Stimulated activated CD4-positive, alpha-beta T cell treated with anti-CD3 and anti-CD28 coated beads, TNF-alpha, amount 100 ng/mL, for 1 hour (primary cell): ENCODE results near the gene PSMD1.

Experiments
- DNase-seq, 3 donors: peaks; one replicate each; pipeline ENCODE4 v3.0.0-alpha.2; 2020; ENCODE audit warnings: low read depth in 3 of 3, low spot score in 1 of 3

Gene PSMD1

GRCh38 chr2:231110551-231110950 lies 53.9 kb downstream of the PSMD1 start:
- DNase-seq: no peak

- DNase-seq: no peak
These were observed 55.3 kb downstream of the PSMD1 start for GRCh38 chr2:231111987-231112386.

- DNase-seq: no peak
These were observed 56.8 kb downstream of the PSMD1 start for GRCh38 chr2:231113489-231113888.

GRCh38 chr2:231115651-231116050 lies 59.0 kb downstream of the PSMD1 start:
- no peak for DNase-seq

- DNase-seq: no peak
These were observed 60.5 kb downstream of the PSMD1 start for GRCh38 chr2:231117148-231117547.

DNA sequence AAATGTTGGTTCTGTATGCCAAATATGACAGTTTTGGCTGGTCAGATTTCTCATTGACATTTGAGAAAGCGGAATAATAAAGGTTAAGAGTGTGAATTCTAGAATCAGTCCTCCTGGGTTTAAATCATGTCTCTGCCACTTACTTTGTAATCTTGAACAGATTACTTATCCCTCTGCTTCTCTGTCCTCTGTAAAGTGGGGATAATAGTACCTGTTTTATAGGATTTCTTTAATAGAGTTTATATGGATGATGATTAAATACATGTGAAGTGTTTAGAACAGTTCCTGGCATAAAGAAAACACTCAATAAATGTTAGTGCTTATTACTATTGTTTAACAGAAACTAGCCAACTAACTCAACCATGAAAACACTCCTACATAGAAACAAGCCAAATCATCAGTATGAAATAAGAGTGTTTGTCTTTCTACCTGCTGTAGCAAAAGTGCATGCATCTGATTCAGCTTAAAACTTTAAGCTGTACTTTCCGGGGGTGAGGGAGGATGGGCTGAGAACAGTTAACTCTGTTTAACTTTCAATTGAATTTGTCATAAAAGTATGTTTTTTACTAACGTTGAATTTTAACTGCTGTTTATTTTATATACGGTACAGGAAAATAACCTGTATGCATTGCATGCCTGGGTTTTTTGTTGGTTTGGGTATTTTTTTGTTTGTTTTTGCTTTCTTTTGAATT lies 61.4 kb downstream of the PSMD1 start:
- DNase-seq: no peak

- DNase-seq: no peak
These were observed 61.9 kb downstream of the PSMD1 start for GRCh38 chr2:231118614-231118942.

GRCh38 chr2:231123362-231123898 lies 66.8 kb downstream of the PSMD1 start:
- no peak for DNase-seq

DNA sequence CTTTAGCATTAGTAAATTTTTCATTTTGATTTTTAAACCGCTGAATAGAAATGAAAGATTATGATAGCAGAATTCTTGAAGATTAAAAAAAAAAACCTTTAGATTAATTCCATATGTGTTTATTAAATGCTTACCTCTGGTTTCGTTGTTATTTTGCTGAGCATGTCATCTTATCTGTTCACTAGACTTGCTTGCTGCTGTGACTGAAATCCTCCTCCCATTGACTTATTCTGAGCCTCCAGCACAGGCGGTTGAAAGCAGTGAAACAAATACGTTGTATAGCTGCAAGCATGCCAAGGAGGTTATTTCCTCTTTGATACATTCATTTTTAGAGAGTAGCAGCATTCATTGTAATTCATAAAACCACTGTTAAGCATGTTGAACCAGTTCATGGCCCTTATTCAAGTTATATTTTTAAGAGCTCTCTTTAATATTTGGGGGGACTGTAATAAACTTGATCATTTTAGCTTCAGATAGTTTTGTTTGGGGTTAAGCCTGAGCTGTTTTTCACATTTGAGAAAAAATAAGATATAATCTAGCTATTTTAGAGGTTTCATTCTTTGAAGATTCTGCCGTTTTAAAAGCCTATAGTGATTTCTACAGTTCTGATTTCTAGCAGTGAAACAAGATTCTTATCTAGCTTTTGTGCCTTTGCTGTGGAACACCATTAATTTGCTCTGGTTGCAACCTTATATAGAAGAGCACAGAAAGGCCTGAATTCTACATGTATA lies 68.3 kb downstream of the PSMD1 start, which contains the start of gene HTR2B:
Gene HTR2B (minus strand): TSS at position 205 of the 731 bp plus-strand sequence. CDS start 1,278 bp downstream, outside the sequence.
- no peak for DNase-seq

- no peak for DNase-seq
These were observed 69.5 kb downstream of the PSMD1 start for GRCh38 chr2:231126123-231126522.

DNA sequence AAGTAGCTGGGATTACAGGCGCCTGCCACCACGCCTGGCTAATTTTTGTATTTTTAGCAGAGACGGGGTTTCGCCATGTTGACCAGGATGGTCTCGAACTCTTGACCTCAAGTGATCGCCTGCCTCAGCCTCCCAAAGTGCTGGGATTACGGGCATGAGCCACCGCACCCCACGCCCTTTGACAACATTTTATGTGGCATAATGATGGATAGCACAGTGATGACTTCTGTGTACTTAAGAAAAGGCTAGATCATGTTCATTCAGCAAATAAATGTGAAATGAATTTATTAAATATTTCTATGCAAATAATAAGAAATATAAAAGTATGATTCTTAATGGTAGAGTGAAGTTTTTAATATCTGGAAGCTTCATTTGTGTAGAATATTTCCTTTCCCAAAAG lies 70.8 kb downstream of the PSMD1 start:
- no peak for DNase-seq

- DNase-seq: no peak
These were observed 71.3 kb downstream of the PSMD1 start for GRCh38 chr2:231127936-231128335.

DNA sequence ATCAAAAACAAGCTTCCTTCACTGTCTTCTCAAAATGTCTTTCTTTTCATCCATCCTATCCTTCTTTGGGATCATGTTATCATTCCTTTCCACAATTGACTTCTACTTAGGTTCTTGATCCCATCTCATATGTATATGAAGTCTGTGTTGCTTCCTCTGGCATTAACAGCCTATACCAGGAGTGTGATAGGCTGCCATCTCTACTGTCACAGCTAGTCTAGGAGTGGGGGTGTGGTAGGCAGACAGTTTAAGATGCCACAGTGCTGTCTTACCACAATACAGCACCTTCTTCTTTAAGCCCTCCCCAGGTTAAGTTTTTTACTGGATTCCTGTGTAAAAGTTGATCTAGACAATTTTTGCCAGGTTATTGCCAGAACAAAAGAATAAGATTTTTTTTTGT lies 71.9 kb downstream of the PSMD1 start:
- DNase-seq: no peak

GRCh38 chr2:231129216-231129615 lies 72.5 kb downstream of the PSMD1 start:
- no peak for DNase-seq

DNA sequence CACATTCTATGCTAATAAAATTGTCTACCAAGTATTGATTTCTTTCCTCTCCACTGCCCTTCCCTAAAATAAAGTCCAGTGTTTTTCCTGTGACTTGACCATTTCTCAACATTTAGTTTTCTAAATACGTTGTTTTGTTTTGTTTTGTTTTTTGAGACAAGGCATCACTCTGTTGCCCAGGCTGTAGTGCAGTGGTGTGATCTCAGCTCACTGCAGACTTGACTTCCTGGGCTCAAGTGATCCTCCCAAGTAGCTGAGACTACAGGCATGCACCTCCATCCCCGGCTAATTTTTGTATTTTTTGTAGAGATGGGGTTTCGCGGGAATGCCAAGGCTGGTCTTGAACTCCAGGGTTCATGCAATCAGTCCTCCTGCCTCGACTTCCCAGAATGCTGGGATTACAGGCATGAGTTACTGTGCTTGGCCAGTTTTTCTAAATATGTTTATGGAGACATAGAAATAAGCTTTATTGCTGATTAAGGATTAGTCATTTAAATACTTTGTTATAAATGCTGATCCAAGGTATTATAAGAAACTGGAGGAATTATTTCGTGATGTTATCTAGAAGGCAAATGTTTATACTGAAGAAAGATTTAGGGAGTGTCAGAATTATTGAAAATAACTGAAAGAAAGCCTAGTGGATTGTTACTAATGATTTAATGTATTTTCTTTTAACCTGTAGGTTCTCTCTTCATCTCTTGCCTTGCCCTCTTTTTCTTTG lies 73.8 kb downstream of the PSMD1 start:
- DNase-seq: no peak

DNA sequence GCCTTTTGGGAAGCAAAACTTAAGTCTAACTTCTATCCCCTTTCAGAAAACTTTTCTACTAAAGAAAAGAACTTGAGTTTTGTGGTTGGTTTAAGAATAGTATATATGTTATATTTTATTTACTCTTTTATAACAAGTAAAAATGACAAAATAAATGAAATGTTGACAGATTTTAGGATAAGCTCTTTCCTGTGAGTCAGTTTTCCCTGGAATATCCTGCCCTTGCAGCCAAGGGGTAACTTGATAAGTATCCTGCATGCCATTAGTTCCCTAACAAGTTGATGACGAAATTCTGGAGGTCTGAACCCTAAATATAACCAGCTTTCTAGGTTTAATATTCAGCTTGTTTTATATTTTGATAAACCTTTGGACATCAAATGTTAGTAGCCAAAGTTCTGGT lies 75.5 kb downstream of the PSMD1 start:
- DNase-seq: no peak

- no peak for DNase-seq
These were observed 76.9 kb downstream of the PSMD1 start for GRCh38 chr2:231133365-231134099.

DNA sequence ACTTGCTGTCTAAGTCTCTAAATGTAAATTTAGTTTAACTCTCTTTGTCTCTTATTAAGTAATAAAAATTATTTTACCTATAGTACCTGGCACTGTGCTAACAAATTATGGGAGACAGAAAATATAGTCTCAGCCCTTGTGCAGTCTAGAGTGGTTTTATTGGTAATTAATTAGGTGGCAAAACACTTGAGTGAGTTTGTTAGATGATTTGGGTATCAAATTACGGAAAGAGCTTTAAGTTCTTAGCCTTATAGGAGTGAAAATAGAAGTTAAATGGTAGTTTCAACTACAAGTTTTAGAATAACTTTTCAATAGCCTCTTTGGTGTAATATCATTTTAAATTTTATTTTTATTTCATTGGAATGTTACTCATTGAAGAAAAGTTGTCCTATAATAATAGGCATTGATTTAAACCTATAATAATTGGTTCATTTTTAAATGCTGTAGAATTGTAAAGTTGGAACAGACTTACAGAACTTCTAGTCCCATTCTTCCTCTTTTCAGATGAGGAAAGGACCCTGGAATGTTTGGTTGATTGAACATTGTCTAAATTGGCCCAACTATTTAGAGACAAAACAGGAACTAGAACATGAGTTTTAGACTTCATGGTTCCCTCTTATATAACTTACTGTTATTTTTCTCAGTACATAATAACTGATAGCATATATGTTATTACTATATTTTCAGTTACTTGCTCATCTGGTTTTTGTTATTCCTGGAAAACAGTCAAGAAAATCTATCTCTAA lies 78.4 kb downstream of the PSMD1 start:
- no peak for DNase-seq

GRCh38 chr2:231138699-231139098 lies 82.0 kb downstream of the PSMD1 start:
- DNase-seq: no peak

GRCh38 chr2:231139796-231140195 lies 83.1 kb downstream of the PSMD1 start:
- no peak for DNase-seq
